Lung (tissue), 12 donors: Measurements from ENCODE around the gene ELOVL6. TPM values are rescaled to one million over a fixed set of nuclear protein-coding genes. Genes with fewer than 3 reads are reported as not detected.

Source experiments
- ATAC-seq: fragments of 200-7000 bp; cut with Tn5 transposase; one replicate; pipeline ENCODE4 v1.9.1; 2020; ENCODE audit warnings: moderate number of reproducible peaks; ENCODE audit not compliant: insufficient read depth, low FRiP score
- DNase-seq, 3 donors: peaks; one replicate each; pipeline ENCODE4 v3.0.0-alpha.2; 2013 to 2017
- H3K27ac ChIP-seq, 2 donors: one replicate each; pipeline ENCODE4 v1.5.1; 2013; ENCODE audit warnings: mild to moderate bottlenecking in 2 of 2, moderate library complexity in 2 of 2, control low read depth in 1 of 2, inconsistent platforms in 1 of 2, low read depth in 1 of 2, low read length in 1 of 2
- H3K27me3 ChIP-seq, 3 donors: one replicate each; pipeline ENCODE4 v1.5.1; 2013; ENCODE audit warnings: low read length in 2 of 3; ENCODE audit not compliant: control insufficient read depth in 3 of 3, insufficient read depth in 3 of 3
- H3K36me3 ChIP-seq, 4 donors: one replicate each; pipeline ENCODE4 v1.5.1; 2013; ENCODE audit warnings: low read length in 4 of 4, mild to moderate bottlenecking in 1 of 4, moderate library complexity in 1 of 4; ENCODE audit not compliant: control insufficient read depth in 4 of 4, insufficient read depth in 4 of 4
- H3K4me1 ChIP-seq, 5 donors: one replicate each; pipeline ENCODE4 v1.5.1; 2013; ENCODE audit warnings: low read length in 5 of 5, mild to moderate bottlenecking in 2 of 5, moderate library complexity in 1 of 5; ENCODE audit not compliant: control insufficient read depth in 5 of 5, insufficient read depth in 5 of 5
- H3K4me3 ChIP-seq: one replicate; pipeline ENCODE4 v1.5.1; 2013; ENCODE audit warnings: mild to moderate bottlenecking, control low read depth, moderate library complexity
- H3K9ac ChIP-seq, 2 donors: one replicate each; pipeline ENCODE4 v1.5.1; 2013; ENCODE audit warnings: low read length in 2 of 2, control low read depth in 1 of 2; ENCODE audit not compliant: insufficient read depth in 1 of 2
- H3K9me3 ChIP-seq, 4 donors: one replicate each; pipeline ENCODE4 v1.5.1; 2013; ENCODE audit warnings: low read length in 3 of 4, mild to moderate bottlenecking in 1 of 4, moderate library complexity in 1 of 4; ENCODE audit not compliant: control insufficient read depth in 4 of 4, insufficient read depth in 3 of 4
- WGBS, 2 donors: extraction: QIAGEN DNeasy Blood & Tissue Kit; methylation state at CpG; one replicate each; pipeline ENCODE4 v1.1.7; 2013; 5-methylcytosine and 5-hydroxymethylcytosine counted together
- polyA plus RNA-seq, 2 donors: library from polyadenylated mRNA; stranded (reverse); fragments of 200-250 nt; gene quantifications; one replicate each; pipeline ENCODE4 v1.2.1, GENCODE V29; 2013
- total RNA-seq, 2 donors: library from RNA; depleted of rRNA in 1 of 2; stranded (reverse); fragments of >200 nt in 1 of 2; gene quantifications; one replicate each; pipeline ENCODE4 v1.2.1, GENCODE V29; 2014 to 2021
- TF ChIP-seq, protein P1 (sequence below): IDR thresholded peaks from 2 replicates; pipeline ENCODE4 v1.5.1; 2012; ENCODE audit warnings: mild to moderate bottlenecking; ENCODE audit errors: control extremely low read depth, extremely low read depth
- donor health status: control.
- donor health status: control.
- donor health status: Bipolar disorder and iron deficiency.
- donor health status: healthy.
- donor health status: DM: yes; HTN: yes; CAD: no.

The ELOVL6 gene
- total and polyA plus RNA-seq, 4 donors: 5.5 to 21.1 (median 12.7) TPM

DNA sequence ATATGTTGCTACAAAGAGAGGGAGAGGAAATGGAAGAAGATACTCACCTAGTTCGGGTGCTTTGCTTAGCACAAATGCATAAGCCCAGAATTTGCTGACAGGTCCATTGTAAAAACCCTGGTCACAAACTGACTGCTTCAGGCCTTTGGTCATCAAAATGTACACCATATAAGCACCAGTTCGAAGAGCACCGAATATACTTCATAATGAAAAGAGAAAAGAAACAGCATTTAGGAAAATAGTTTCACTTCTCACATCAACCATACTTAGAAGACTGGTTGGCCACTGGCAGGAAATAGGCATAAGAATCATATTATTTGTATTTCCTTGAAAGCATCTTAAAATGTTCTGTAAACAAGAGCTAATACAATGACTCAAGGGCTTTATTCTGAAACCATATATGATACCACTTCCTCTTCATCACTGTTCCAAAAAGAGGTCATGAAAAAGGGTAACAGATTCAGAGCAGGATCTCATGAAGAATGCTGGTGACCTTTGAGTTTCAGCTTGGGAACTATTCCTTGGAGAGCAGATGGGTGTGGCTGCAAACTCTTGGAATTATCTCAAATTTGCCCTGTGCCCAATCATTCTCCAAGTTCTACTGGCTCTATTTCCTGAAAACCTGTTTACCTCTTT is 138.7 kb downstream of the ELOVL6 start:
- WGBS, 2 donors: 64 to 79% methylated on average over 3 of the region's 3 CpGs
- Histone ChIP-seq H3K9me3 (no peaks in the 10 kb centered on the region), H3K36me3 (no peaks in the 10 kb centered on the region), H3K27ac (no peak overlapping the region), H3K27me3 (no peaks in the 10 kb centered on the region), H3K4me3 (no peak overlapping the region), H3K9ac (no peak overlapping the region), H3K4me1 (peaks cover 0 to 1% (median 0%) of the 10 kb centered on the region in 5 donors)
- TF ChIP-seq, protein P1, sequence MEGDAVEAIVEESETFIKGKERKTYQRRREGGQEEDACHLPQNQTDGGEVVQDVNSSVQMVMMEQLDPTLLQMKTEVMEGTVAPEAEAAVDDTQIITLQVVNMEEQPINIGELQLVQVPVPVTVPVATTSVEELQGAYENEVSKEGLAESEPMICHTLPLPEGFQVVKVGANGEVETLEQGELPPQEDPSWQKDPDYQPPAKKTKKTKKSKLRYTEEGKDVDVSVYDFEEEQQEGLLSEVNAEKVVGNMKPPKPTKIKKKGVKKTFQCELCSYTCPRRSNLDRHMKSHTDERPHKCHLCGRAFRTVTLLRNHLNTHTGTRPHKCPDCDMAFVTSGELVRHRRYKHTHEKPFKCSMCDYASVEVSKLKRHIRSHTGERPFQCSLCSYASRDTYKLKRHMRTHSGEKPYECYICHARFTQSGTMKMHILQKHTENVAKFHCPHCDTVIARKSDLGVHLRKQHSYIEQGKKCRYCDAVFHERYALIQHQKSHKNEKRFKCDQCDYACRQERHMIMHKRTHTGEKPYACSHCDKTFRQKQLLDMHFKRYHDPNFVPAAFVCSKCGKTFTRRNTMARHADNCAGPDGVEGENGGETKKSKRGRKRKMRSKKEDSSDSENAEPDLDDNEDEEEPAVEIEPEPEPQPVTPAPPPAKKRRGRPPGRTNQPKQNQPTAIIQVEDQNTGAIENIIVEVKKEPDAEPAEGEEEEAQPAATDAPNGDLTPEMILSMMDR: no peak
- DNase-seq: no peak
- ATAC-seq: no peak

DNA sequence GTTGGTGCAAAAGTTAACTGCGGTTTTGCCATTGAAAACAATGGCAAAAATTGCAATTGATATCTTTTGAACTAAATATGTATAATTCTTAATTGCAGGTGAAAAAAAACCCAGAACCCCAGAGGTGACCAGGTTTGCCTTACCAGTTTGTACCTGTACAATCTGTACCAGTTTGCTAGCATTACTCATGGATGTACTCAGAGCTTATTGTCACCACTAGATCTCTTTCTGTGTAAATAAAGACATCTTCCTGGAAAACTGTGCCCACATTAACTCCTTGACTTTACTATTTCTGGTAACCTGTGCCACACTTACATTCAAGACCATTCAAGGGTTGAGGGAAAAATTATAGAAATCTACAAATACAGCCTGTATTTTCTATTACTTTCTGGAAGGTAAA is 139.7 kb downstream of the ELOVL6 start:
- DNase-seq (no peak), ATAC-seq (no peak)
- H3K27me3 ChIP-seq: no peaks in the 10 kb centered on the region
- H3K27ac ChIP-seq: no peak overlapping the region
- WGBS, 2 donors: 76 to 89% methylated on average over 1 of the region's 1 CpG
- no peaks in the 10 kb centered on the region for H3K36me3 ChIP-seq
- peaks cover 0 to 1% (median 0%) of the 10 kb centered on the region in 5 donors for H3K4me1 ChIP-seq
- no peak overlapping the region for H3K4me3 ChIP-seq
- TF ChIP-seq, protein P1: no peak
- no peaks in the 10 kb centered on the region for H3K9me3 ChIP-seq
- H3K9ac ChIP-seq: no peak overlapping the region

DNA sequence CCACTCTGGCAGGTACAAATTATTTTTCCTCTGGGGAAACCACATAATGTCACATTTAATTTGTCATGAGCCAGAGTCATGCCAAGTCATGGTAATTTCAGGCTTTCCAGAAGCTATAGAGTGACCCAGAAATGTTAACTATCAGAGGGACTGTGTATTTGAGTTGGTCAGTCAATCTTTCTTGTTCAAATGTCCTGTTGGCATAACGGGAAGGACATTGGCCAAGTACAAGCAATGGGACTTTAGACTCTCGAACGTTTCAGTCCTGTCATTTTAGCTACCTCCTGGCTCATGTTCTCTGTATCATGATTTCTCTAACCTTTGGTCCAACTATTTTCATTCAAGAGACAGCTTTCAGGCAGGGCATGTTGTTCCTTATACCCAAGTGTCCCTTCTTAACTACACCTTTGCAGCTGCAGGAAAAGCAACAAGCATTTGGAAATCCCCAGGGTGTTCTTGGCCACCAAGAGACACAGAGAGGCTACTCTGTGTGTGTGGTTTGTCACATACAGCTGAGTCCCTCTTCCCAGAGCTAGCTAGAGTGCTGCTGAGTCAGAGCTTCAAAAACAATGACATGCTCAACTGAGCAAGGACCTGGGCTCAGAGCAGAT is 143.2 kb downstream of the ELOVL6 start:
- H3K4me1 ChIP-seq: peaks cover 0 to 4% (median 0%) of the 10 kb centered on the region in 5 donors
- WGBS, 2 donors: 67 to 68% methylated on average over 3 of the region's 3 CpGs
- ATAC-seq: no peak
- H3K4me3 ChIP-seq: no peak overlapping the region
- TF ChIP-seq, protein P1: no peak
- H3K9me3 ChIP-seq: peaks cover 0 to 2% (median 0%) of the 10 kb centered on the region in 4 donors
- no peak overlapping the region for H3K9ac ChIP-seq
- no peaks in the 10 kb centered on the region for H3K36me3 ChIP-seq
- H3K27me3 ChIP-seq: no peaks in the 10 kb centered on the region
- no peak overlapping the region for H3K27ac ChIP-seq
- DNase-seq: no peak
